HG02943 (cell line): Measurements from ENCODE around the gene NTMT2.

Source experiments
- ATAC-seq: cut with Tn5 transposase; IDR thresholded peaks from one replicate; pipeline ENCODE4 v1.9.1; 2021; ENCODE audit warnings: mild to moderate bottlenecking, low read depth, moderate library complexity; ENCODE audit not compliant: unreplicated experiment

The NTMT2 gene

GRCh38 chr1:170203693-170204092 is 57.9 kb downstream of the NTMT2 start:
- ATAC-seq, result no peak

GRCh38 chr1:170204121-170204520 is 58.4 kb downstream of the NTMT2 start:
- no peak for ATAC-seq

- ATAC-seq, result no peak
Observed at GRCh38 chr1:170205301-170205700, 59.5 kb downstream of the NTMT2 start.

- no peak for ATAC-seq
Observed at GRCh38 chr1:170209125-170209524, 63.4 kb downstream of the NTMT2 start.

- no peak for ATAC-seq
Observed at GRCh38 chr1:170210142-170210541, 64.4 kb downstream of the NTMT2 start.

- ATAC-seq, result no peak
Observed at GRCh38 chr1:170213596-170213995, 67.8 kb downstream of the NTMT2 start.

GRCh38 chr1:170214117-170215032 is 68.6 kb downstream of the NTMT2 start:
- ATAC-seq, result no peak

- ATAC-seq, result no peak
Observed at GRCh38 chr1:170215072-170215885, 69.5 kb downstream of the NTMT2 start.

GRCh38 chr1:170217517-170218256 is 71.9 kb downstream of the NTMT2 start:
- ATAC-seq, result no peak

- ATAC-seq, result no peak
Observed at GRCh38 chr1:170218257-170218650, 72.5 kb downstream of the NTMT2 start.
